Chondrocyte (in vitro differentiated cells): ENCODE results near the gene LACC1. TPM values are rescaled to one million over a fixed set of nuclear protein-coding genes. Genes with fewer than 3 reads are reported as not detected.

Source experiments
- DNase-seq: peaks from one replicate; pipeline ENCODE4 v3.0.0; 2021; ENCODE audit warnings: mixed read lengths, low spot score
- H3K27ac Mint-ChIP-seq: one replicate; pipeline ENCODE4 v1.8.0; 2021; ENCODE audit warnings: mild to moderate bottlenecking, moderate library complexity, mixed read lengths; ENCODE audit not compliant: unreplicated experiment
- H3K27me3 Mint-ChIP-seq: 2 replicates; pipeline ENCODE4 v1.8.0; 2021; ENCODE audit warnings: low read depth, mixed read lengths
- H3K36me3 Mint-ChIP-seq: 2 replicates; pipeline ENCODE4 v1.8.0; 2021; ENCODE audit warnings: low read depth, mixed read lengths
- H3K4me1 Mint-ChIP-seq: 2 replicates; pipeline ENCODE4 v1.8.0; 2021; ENCODE audit warnings: low read depth, mild to moderate bottlenecking, mixed read lengths
- H3K4me3 Mint-ChIP-seq: one replicate; pipeline ENCODE4 v1.8.0; 2021; ENCODE audit warnings: mild to moderate bottlenecking, moderate library complexity, mixed read lengths; ENCODE audit not compliant: unreplicated experiment
- H3K9me3 Mint-ChIP-seq: 2 replicates; pipeline ENCODE4 v1.8.0; 2021; ENCODE audit warnings: low read depth, mixed read lengths
- total RNA-seq: library from RNA; stranded (reverse); gene quantifications from 3 replicates; pipeline ENCODE4 v1.2.1, GENCODE V29; 2021
- TF ChIP-seq, protein P1 (sequence below): fragments of 200-600 bp; sonication (generic); IDR thresholded peaks from 2 replicates; pipeline ENCODE4 v1.5.0; 2021; ENCODE audit warnings: antibody characterized with exemption, mild to moderate bottlenecking, moderate library complexity

The LACC1 gene
- total RNA-seq, 1 donor from 2014 or later = 6.7 TPM

DNA sequence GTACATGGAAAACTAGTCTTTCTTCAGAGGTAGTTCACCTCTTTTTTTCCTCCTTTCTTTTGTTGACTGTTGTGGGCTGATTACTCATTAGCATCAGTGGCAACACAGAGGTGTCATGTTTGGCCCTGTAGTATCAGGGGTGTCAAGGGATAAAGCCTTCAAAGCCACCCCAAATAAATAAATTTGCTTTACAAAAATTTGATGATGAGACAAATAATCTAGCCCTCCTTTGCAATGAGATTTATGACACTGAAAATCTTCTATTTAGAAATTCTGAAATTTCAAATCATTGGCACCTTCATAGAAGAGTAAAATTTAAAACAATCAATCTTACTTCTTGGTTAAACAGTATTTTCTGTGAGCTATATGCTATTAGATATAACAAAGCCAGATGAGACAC is 1.9 kb downstream of the LACC1 start:
- DNase-seq = no peak
- TF ChIP-seq, protein P1, sequence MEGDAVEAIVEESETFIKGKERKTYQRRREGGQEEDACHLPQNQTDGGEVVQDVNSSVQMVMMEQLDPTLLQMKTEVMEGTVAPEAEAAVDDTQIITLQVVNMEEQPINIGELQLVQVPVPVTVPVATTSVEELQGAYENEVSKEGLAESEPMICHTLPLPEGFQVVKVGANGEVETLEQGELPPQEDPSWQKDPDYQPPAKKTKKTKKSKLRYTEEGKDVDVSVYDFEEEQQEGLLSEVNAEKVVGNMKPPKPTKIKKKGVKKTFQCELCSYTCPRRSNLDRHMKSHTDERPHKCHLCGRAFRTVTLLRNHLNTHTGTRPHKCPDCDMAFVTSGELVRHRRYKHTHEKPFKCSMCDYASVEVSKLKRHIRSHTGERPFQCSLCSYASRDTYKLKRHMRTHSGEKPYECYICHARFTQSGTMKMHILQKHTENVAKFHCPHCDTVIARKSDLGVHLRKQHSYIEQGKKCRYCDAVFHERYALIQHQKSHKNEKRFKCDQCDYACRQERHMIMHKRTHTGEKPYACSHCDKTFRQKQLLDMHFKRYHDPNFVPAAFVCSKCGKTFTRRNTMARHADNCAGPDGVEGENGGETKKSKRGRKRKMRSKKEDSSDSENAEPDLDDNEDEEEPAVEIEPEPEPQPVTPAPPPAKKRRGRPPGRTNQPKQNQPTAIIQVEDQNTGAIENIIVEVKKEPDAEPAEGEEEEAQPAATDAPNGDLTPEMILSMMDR = no peak
- no peak overlapping the region for H3K4me3 Mint-ChIP-seq
- H3K4me1 Mint-ChIP-seq = peaks cover 36% of the 10 kb centered on the region
- no peaks in the 10 kb centered on the region for H3K27me3 Mint-ChIP-seq
- H3K27ac Mint-ChIP-seq = no peak overlapping the region
- H3K36me3 Mint-ChIP-seq = peaks cover 5% of the 10 kb centered on the region
- no peaks in the 10 kb centered on the region for H3K9me3 Mint-ChIP-seq

DNA sequence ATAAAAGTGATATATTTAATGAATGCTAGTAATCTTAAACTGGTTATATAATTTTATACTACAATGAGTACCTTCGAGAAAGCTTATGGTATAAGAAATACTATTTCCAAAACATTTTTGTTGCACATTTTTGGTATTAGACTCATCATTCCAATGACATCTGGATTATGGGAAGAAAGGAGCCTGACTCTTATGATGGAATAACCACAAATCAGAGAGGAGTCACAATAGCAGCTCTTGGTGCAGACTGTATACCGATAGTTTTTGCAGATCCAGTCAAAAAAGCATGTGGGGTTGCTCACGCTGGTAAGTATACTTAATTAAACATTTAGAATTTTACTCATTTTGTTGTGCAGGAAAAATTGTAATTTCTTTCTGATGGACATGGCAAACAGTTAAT is 3.9 kb downstream of the LACC1 start:
- no peak for DNase-seq
- no peak overlapping the region for H3K4me3 Mint-ChIP-seq
- H3K4me1 Mint-ChIP-seq = peaks cover 20% of the 10 kb centered on the region
- H3K27ac Mint-ChIP-seq = no peak overlapping the region
- H3K27me3 Mint-ChIP-seq = no peaks in the 10 kb centered on the region
- TF ChIP-seq, protein P1 = no peak
- H3K9me3 Mint-ChIP-seq = no peaks in the 10 kb centered on the region
- H3K36me3 Mint-ChIP-seq = peaks cover 5% of the 10 kb centered on the region

DNA sequence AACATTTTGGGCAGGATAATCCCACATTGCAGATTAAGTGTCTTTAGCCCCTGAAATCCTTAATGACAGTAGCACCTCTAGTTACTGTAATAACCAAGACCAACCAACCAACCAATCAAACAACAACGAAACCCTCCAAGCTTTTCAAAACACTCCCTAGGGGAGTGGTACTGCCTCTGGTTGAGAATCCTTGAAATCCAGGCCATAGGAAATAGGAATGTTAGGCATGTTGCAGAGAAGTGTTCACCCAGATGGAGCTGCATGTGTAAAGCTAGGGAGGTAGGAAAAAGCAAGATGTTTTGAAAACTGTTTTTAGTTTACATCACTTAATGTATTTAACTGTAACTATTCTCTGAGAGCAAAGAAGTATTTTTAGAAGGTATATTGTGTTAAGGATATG is 4.5 kb downstream of the LACC1 start:
- Mint-ChIP-seq H3K4me1 (peaks cover 17% of the 10 kb centered on the region), H3K27me3 (no peaks in the 10 kb centered on the region), H3K36me3 (peaks cover 5% of the 10 kb centered on the region), H3K4me3 (no peak overlapping the region), H3K27ac (no peak overlapping the region), H3K9me3 (no peaks in the 10 kb centered on the region)
- TF ChIP-seq, protein P1 = no peak
- DNase-seq = no peak

DNA sequence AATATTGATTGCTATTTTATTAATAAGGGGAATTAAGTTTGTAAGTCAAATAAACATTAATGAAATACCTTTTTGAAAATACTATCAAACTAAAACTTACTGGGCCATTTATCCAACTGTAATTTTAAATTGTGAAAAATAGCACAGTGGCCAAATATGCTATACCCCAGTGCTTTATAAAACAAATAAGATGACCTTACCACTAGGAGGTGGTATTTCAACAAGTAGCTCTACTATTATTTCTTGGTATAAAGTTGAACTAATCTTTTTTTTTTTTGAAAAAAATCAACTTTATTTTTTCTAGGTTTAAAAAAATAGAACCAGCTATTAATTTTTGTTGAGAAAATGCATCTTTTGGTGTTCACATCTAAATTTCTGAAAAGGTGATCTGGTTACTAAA is 14.7 kb downstream of the LACC1 start:
- DNase-seq = no peak
- H3K27ac Mint-ChIP-seq = no peak overlapping the region
- no peaks in the 10 kb centered on the region for H3K9me3 Mint-ChIP-seq
- H3K4me3 Mint-ChIP-seq = no peak overlapping the region
- TF ChIP-seq, protein P1 = peak; percentile 68
- H3K27me3 Mint-ChIP-seq = no peaks in the 10 kb centered on the region
- peaks cover 20% of the 10 kb centered on the region for H3K4me1 Mint-ChIP-seq
- H3K36me3 Mint-ChIP-seq = peaks cover 10% of the 10 kb centered on the region

DNA sequence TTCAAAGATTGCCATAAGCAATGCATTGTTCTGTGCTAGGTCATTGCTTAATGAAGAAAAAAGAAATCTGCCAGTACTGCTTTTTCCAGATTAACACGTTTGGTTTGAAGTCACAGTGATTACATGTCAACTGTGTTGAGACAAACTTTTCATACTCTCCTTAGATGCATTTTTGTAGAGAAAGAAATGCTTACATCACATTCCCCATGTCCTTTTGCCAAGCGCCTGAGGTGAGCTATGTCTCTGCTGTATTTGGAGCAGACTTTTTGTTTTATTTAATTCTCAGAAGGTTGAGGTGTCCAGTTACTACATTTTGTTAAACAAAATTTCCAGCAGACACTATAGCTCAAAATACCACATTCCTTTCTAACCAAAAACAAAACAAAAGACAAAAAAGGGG is 16.2 kb downstream of the LACC1 start:
- H3K4me3 Mint-ChIP-seq = no peak overlapping the region
- no peaks in the 10 kb centered on the region for H3K27me3 Mint-ChIP-seq
- TF ChIP-seq, protein P1 = no peak
- peaks cover 20% of the 10 kb centered on the region for H3K4me1 Mint-ChIP-seq
- peak overlapping the region; percentile 10 for H3K27ac Mint-ChIP-seq
- peaks cover 8% of the 10 kb centered on the region for H3K36me3 Mint-ChIP-seq
- no peak for DNase-seq
- H3K9me3 Mint-ChIP-seq = no peaks in the 10 kb centered on the region
